Transverse colon (tissue), 4 donors: ENCODE measurements around the gene ARHGEF3. TPM values are rescaled to one million over a fixed set of nuclear protein-coding genes. Genes with fewer than 3 reads are reported as not detected.

Source experiments
- DNase-seq: peaks from one replicate; pipeline ENCODE4 v3.0.0-alpha.2; 2019
- H3K27ac ChIP-seq, 4 donors: fragments of 200-600 bp; sonication (generic); 2 replicates each; pipeline ENCODE4 v1.5.1; 2016 to 2018; ENCODE audit warnings: inconsistent platforms in 4 of 4
- H3K27me3 ChIP-seq: fragments of 200-600 bp; sonication (generic); 2 replicates; pipeline ENCODE4 v1.5.1; 2017; ENCODE audit warnings: inconsistent platforms
- H3K36me3 ChIP-seq, 4 donors: fragments of 200-600 bp; sonication (generic); 2 replicates each; pipeline ENCODE4 v1.5.1; 2017 to 2019; ENCODE audit warnings: inconsistent platforms in 4 of 4
- H3K4me1 ChIP-seq, 4 donors: fragments of 200-600 bp; sonication (generic); 2 replicates each; pipeline ENCODE4 v1.5.1; 2017 to 2020; ENCODE audit warnings: inconsistent platforms in 4 of 4
- H3K4me3 ChIP-seq, 4 donors: fragments of 200-600 bp; sonication (generic); 1 replicate in 1 of 4; 2 replicates in 3 of 4; pipeline versions ENCODE4 v1.5.1 to v1.6.1; 2017 to 2019; ENCODE audit warnings: inconsistent platforms in 4 of 4
- H3K9me3 ChIP-seq, 2 donors: fragments of 200-600 bp; sonication (generic); 2 replicates each; pipeline ENCODE4 v1.5.1; 2017 to 2019; ENCODE audit warnings: inconsistent platforms in 2 of 2
- CTCF ChIP-seq, 5 experiments: fragments of 200-600 bp in 3 of 5; fragments of 450-650 bp in 2 of 5; sonication (generic) in 3 of 5; IDR thresholded peaks; 1 replicate in 2 of 5; 2 replicates in 3 of 5; pipeline ENCODE4 v1.5.1; 2016 to 2017; ENCODE audit warnings: antibody characterized with exemption in 5 of 5, inconsistent platforms in 3 of 5, mild to moderate bottlenecking in 2 of 5, moderate library complexity in 1 of 5
- EP300 ChIP-seq: sonication (generic); formaldehyde crosslinking; IDR thresholded peaks from one replicate; pipeline ENCODE4 v1.6.1; 2017; ENCODE audit warnings: antibody characterized with exemption, low read depth
- POLR2A ChIP-seq: fragments of 450-650 bp; IDR thresholded peaks from one replicate; pipeline ENCODE4 v1.6.1; 2016; ENCODE audit warnings: antibody characterized with exemption, mild to moderate bottlenecking, moderate library complexity
- POLR2AphosphoS5 ChIP-seq, 3 donors: sonication (generic); formaldehyde crosslinking; IDR thresholded peaks; one replicate each; pipeline ENCODE4 v1.6.1; 2016; ENCODE audit warnings: antibody characterized with exemption in 3 of 3
- WGBS, 2 donors: methylation state at CpG; one replicate each; pipeline ENCODE4 v1.1.5; 2018; ENCODE audit warnings: low coverage in 1 of 2; 5-methylcytosine and 5-hydroxymethylcytosine counted together
- in situ Hi-C, 4 donors: fragments of 200-750 bp; cut with MboI; loops; one replicate each; pipeline versions ENCODE4 v1.15.0 to v1.15.1; 2017; ENCODE audit warnings: low sequenced_read_pairs in 3 of 4, low pct_ligation_motif_present in 1 of 4, low pct_unique_long_range_greater_than_20kb in 1 of 4
- intact Hi-C: fragments of 100-400 bp; cut with DNase I; formaldehyde crosslinking; loops from one replicate; pipeline ENCODE4 v1.15.1; 2023; ENCODE audit warnings: low total_unique reads
- total RNA-seq, 4 donors: library from RNA; depleted of rRNA; stranded (reverse); fragments of >200 nt; gene quantifications; one replicate each; pipeline ENCODE4 v1.1.0, GENCODE V29; 2016

The ARHGEF3 gene
- total RNA-seq, 4 donors from 2014 or later, result 2.6 to 13.2 (median 5.6) TPM

GRCh38 chr3:56790016-56790821 lies 11.5 kb downstream of the ARHGEF3 start:
- no peak for DNase-seq
- WGBS, 2 donors, result 84 to 92% methylated on average over 4 to 6 of the region's 6 CpGs
- H3K27ac ChIP-seq, result peak overlapping the region; percentile 8 to 60 (median 53)
- in situ Hi-C loops, result loop anchor here in 2 of 4 donors (10.0 kb wide), 1 partner anchor 85 kb away; no protein-coding TSS in a partner anchor
- H3K4me3 ChIP-seq, result no peak overlapping the region
- H3K9me3 ChIP-seq, result no peaks in the 10 kb centered on the region
- H3K27me3 ChIP-seq, result no peaks in the 10 kb centered on the region
- TF ChIP-seq POLR2AphosphoS5 (IDR thresholded peaks at IDR 0.05) (no peak), EP300 (no peak), POLR2A (no peak), CTCF (IDR thresholded peaks at IDR 0.05) (no peak)
- peaks cover 0 to 41% (median 0%) of the 10 kb centered on the region in 4 donors for H3K4me1 ChIP-seq
- no peaks in the 10 kb centered on the region for H3K36me3 ChIP-seq
- intact Hi-C loops, result loop anchor here (10.0 kb wide), 1 partner anchor 195 kb away; no protein-coding TSS in a partner anchor

- H3K9me3 ChIP-seq, result no peaks in the 10 kb centered on the region
- peaks cover under 1 to 45% (median 4%) of the 10 kb centered on the region in 4 donors for H3K4me1 ChIP-seq
- in situ Hi-C loops, result no loop called here
- 65 to 75% methylated on average over 2 to 3 of the region's 3 CpGs for WGBS, 2 donors
- DNase-seq, result no peak
- intact Hi-C loops, result no loop called here
- no peak overlapping the region for H3K4me3 ChIP-seq
- no peaks in the 10 kb centered on the region for H3K27me3 ChIP-seq
- no peaks in the 10 kb centered on the region for H3K36me3 ChIP-seq
- peak overlapping the region; percentile 39 to 60 (median 53) for H3K27ac ChIP-seq
- TF ChIP-seq EP300 (no peak), CTCF (IDR thresholded peaks at IDR 0.05) (no peak), POLR2A (no peak), POLR2AphosphoS5 (IDR thresholded peaks at IDR 0.05) (no peak)
Observed at GRCh38 chr3:56789076-56789475, 12.7 kb downstream of the ARHGEF3 start.

- no peak for DNase-seq
- no peak for TF ChIP-seq POLR2A
- 20 to 85% methylated on average over 1 to 2 of the region's 2 CpGs for WGBS, 2 donors
- in situ Hi-C loops, result no loop called here
- H3K27me3 ChIP-seq, result no peaks in the 10 kb centered on the region
- no peaks in the 10 kb centered on the region for H3K36me3 ChIP-seq
- H3K4me3 ChIP-seq, result no peak overlapping the region
- H3K9me3 ChIP-seq, result no peaks in the 10 kb centered on the region
- peaks cover 5 to 51% (median 10%) of the 10 kb centered on the region in 4 donors for H3K4me1 ChIP-seq
- H3K27ac ChIP-seq, result peak overlapping the region; percentile 39 to 60 (median 53)
- intact Hi-C loops, result no loop called here
Observed at GRCh38 chr3:56788521-56788920, 13.2 kb downstream of the ARHGEF3 start.

GRCh38 chr3:56787784-56788256 lies 13.9 kb downstream of the ARHGEF3 start:
- Histone ChIP-seq H3K27me3 (no peaks in the 10 kb centered on the region), H3K9me3 (no peaks in the 10 kb centered on the region), H3K27ac (peak overlapping the region; percentile 39 to 60 (median 53)), H3K36me3 (no peaks in the 10 kb centered on the region), H3K4me1 (peaks cover 5 to 58% (median 17%) of the 10 kb centered on the region in 4 donors), H3K4me3 (no peak overlapping the region)
- no peak for TF ChIP-seq CTCF (IDR thresholded peaks at IDR 0.05)
- peak in 1 of 3 donors; percentile 42 for TF ChIP-seq POLR2AphosphoS5 (IDR thresholded peaks at IDR 0.05)
- 40 to 85% methylated on average over 1 to 6 of the region's 6 CpGs for WGBS, 2 donors
- in situ Hi-C loops (no loop called here), intact Hi-C loops (no loop called here)
- DNase-seq, result no peak
